Hepatocyte (in vitro differentiated cells): ENCODE results near the gene GRIPAP1. TPM values are rescaled to one million over a fixed set of nuclear protein-coding genes. Genes with fewer than 3 reads are reported as not detected.

Source experiments
- DNase-seq: peaks from one replicate; pipeline ENCODE4 v3.0.0-alpha.2; 2016; ENCODE audit warnings: low spot score
- H2AFZ ChIP-seq: fragments of 200-600 bp; sonication (generic); 2 replicates; pipeline ENCODE4 v1.6.0; 2016; ENCODE audit warnings: antibody characterized with exemption, mild to moderate bottlenecking
- H3K27ac ChIP-seq: fragments of 200-600 bp; sonication (generic); 2 replicates; pipeline ENCODE4 v1.5.1; 2016; ENCODE audit warnings: mild to moderate bottlenecking
- H3K27me3 ChIP-seq: fragments of 200-600 bp; sonication (generic); 2 replicates; pipeline ENCODE4 v1.6.1; 2016
- H3K36me3 ChIP-seq: fragments of 200-600 bp; sonication (generic); replicated peaks from 2 replicates; pipeline ENCODE4 v1.5.1; 2016; ENCODE audit warnings: low read depth; ENCODE audit not compliant: insufficient read depth
- H3K4me1 ChIP-seq: fragments of 200-600 bp; sonication (generic); 2 replicates; pipeline ENCODE4 v1.5.1; 2016; ENCODE audit warnings: mild to moderate bottlenecking, moderate library complexity; ENCODE audit not compliant: insufficient read depth
- H3K4me2 ChIP-seq: fragments of 200-600 bp; sonication (generic); 2 replicates; pipeline ENCODE4 v1.6.0; 2016
- H3K4me3 ChIP-seq: fragments of 200-600 bp; sonication (generic); 2 replicates; pipeline ENCODE4 v1.5.1; 2016; ENCODE audit warnings: mild to moderate bottlenecking
- H3K79me2 ChIP-seq: fragments of 200-600 bp; sonication (generic); 2 replicates; pipeline ENCODE4 v1.6.0; 2017; ENCODE audit warnings: mild to moderate bottlenecking
- H3K9me2 ChIP-seq: fragments of 200-600 bp; sonication (generic); replicated peaks from 2 replicates; pipeline ENCODE4 v1.6.0; 2017; ENCODE audit warnings: mild to moderate bottlenecking; ENCODE audit not compliant: insufficient read depth
- H3K9me3 ChIP-seq: fragments of 200-600 bp; sonication (generic); 2 replicates; pipeline ENCODE4 v1.5.1; 2016; ENCODE audit warnings: low read depth, mild to moderate bottlenecking
- H4K20me1 ChIP-seq: fragments of 200-600 bp; sonication (generic); 2 replicates; pipeline ENCODE4 v1.6.0; 2016; ENCODE audit warnings: mild to moderate bottlenecking; ENCODE audit not compliant: insufficient read depth, poor library complexity, severe bottlenecking
- EZH2 ChIP-seq: fragments of 200-600 bp; sonication (generic); IDR thresholded peaks from 2 replicates; pipeline ENCODE4 v1.6.1; 2016; ENCODE audit warnings: antibody characterized with exemption, mild to moderate bottlenecking, borderline replicate concordance
- EZH2phosphoT487 ChIP-seq: fragments of 200-600 bp; sonication (generic); IDR thresholded peaks from one replicate; pipeline ENCODE4 v1.6.1; 2018; ENCODE audit warnings: antibody characterized with exemption, mild to moderate bottlenecking, low read depth, moderate library complexity; ENCODE audit not compliant: unreplicated experiment, severe bottlenecking
- WGBS: methylation state at CpG from one replicate; pipeline ENCODE4 v1.1.6; 2016; ENCODE audit warnings: low lambda C conversion rate; ENCODE audit errors: missing lambda C conversion rate; 5-methylcytosine and 5-hydroxymethylcytosine counted together
- polyA plus RNA-seq: library from polyadenylated mRNA; unstranded; fragments of >200 nt; fragmentation: Nextera tagmentation; extraction: Ambion mirVana; gene quantifications from 2 replicates; pipeline ENCODE4 v1.2.1, GENCODE V29; 2016
- total RNA-seq: library from RNA; depleted of rRNA; stranded (reverse); fragments of >200 nt; gene quantifications from 2 replicates; pipeline ENCODE4 v1.2.3, GENCODE V29; 2014
- TF ChIP-seq, protein P1 (sequence below): fragments of 200-600 bp; sonication (generic); IDR thresholded peaks from 2 replicates; pipeline ENCODE4 v1.5.1; 2016; ENCODE audit warnings: antibody characterized with exemption, mild to moderate bottlenecking; ENCODE audit not compliant: poor library complexity

The GRIPAP1 gene
- total and polyA plus RNA-seq, 2 experiments from 2014 or later, result 20.2 to 31.4 TPM

DNA sequence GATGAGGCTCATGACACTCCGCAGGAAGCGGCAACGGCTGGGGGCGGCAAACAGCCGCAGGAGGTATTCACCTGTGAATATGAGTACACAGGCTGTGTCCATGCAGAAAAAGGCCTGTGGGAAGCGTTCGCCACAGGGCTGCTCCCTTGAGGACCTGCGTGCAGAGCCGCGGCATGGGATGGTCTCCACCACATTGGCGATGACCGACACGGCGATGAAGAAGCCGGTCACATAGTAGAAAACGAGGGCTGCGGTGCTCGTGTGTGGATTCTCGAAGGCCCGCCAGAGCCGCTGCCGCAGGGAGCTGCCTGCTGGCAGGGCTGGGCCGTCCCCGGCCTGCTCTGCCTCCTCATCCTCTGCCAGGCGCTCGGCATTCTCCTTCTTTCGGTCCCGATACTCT is 32.6 kb downstream of the GRIPAP1 start:
- no peak overlapping the region for H3K4me2 ChIP-seq
- no peaks in the 10 kb centered on the region for H3K27me3 ChIP-seq
- no peaks in the 10 kb centered on the region for H3K4me1 ChIP-seq
- no peaks in the 10 kb centered on the region for H3K9me2 ChIP-seq
- no peaks in the 10 kb centered on the region for H3K9me3 ChIP-seq
- no peak overlapping the region for H3K27ac ChIP-seq
- no peaks in the 10 kb centered on the region for H3K79me2 ChIP-seq
- no peak overlapping the region for H3K4me3 ChIP-seq
- H3K36me3 ChIP-seq, result no peaks in the 10 kb centered on the region
- DNase-seq, result no peak
- WGBS, result 100% methylated on average over 24 of the region's 28 CpGs
- no peaks in the 10 kb centered on the region for H4K20me1 ChIP-seq
- H2AFZ ChIP-seq, result no peak overlapping the region
- TF ChIP-seq EZH2phosphoT487 (no peak), EZH2 (no peak)
- TF ChIP-seq, protein P1, sequence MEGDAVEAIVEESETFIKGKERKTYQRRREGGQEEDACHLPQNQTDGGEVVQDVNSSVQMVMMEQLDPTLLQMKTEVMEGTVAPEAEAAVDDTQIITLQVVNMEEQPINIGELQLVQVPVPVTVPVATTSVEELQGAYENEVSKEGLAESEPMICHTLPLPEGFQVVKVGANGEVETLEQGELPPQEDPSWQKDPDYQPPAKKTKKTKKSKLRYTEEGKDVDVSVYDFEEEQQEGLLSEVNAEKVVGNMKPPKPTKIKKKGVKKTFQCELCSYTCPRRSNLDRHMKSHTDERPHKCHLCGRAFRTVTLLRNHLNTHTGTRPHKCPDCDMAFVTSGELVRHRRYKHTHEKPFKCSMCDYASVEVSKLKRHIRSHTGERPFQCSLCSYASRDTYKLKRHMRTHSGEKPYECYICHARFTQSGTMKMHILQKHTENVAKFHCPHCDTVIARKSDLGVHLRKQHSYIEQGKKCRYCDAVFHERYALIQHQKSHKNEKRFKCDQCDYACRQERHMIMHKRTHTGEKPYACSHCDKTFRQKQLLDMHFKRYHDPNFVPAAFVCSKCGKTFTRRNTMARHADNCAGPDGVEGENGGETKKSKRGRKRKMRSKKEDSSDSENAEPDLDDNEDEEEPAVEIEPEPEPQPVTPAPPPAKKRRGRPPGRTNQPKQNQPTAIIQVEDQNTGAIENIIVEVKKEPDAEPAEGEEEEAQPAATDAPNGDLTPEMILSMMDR, result no peak

DNA sequence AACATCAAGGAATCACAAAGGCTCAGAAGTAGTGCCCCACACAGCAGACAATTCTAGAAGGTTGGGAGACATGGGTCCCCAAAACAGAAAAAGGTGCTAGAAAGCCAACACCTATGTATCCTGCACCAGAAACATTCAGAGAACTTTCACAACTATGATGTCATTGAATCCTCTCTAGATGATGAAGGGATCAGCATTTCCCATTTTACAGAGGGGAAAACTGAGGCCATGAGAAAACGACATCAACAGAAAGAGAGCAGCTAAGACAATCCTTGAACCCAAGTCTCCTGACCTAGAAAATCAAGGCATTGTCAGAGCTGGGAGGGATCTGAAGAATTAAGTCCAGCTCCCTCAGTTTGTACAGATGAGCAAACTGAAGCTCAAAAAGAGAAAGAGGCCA is 33.7 kb downstream of the GRIPAP1 start:
- H3K79me2 ChIP-seq, result no peaks in the 10 kb centered on the region
- TF ChIP-seq EZH2, result no peak
- TF ChIP-seq, protein P1, result no peak
- no peak for TF ChIP-seq EZH2phosphoT487
- H3K9me2 ChIP-seq, result no peaks in the 10 kb centered on the region
- no peak for DNase-seq
- H3K36me3 ChIP-seq, result no peaks in the 10 kb centered on the region
- no peak overlapping the region for H3K4me2 ChIP-seq
- no peaks in the 10 kb centered on the region for H3K9me3 ChIP-seq
- H3K27ac ChIP-seq, result no peak overlapping the region
- no peaks in the 10 kb centered on the region for H3K27me3 ChIP-seq
- H2AFZ ChIP-seq, result no peak overlapping the region
- H3K4me3 ChIP-seq, result no peak overlapping the region
- 72% methylated on average over 1 of the region's 1 CpG for WGBS
- H3K4me1 ChIP-seq, result no peaks in the 10 kb centered on the region
- H4K20me1 ChIP-seq, result no peaks in the 10 kb centered on the region

DNA sequence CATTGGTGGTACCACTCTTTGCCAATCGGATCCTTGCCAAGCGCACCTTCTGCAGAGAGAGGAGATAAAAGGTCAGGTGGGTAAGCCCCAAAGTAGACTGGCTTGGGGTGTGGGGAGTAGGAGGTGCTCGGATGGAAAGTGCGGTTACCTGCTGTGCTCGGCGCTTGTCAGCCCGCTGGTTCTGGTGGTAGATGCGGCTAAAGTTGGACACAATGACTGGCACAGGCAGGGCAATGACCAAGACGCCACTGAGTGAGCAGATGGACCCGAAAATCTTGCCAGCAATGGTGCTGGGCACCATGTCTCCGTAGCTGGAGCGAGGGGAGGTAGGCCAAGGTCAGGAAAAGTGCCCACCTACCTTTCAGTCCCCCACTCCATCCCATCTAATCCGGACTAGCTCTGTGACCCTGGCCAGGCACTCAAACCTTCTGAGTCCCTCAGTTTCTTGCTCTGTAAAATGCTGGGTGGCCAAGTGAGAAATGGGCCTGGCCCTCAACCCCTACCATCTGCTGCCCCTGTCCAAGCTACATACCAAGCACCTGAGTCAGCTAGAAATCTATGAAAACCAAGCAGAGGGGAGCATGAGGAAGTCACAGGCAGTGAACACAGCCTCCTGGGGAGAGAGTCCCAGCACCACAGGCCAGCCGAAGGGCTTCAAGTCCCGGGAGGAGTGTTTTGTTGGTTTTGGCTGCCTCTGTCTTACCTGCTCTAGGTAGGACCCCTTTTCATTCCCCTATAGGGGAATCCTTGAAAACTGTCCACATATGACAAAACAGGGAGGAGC is 35.1 kb downstream of the GRIPAP1 start:
- no peak for TF ChIP-seq EZH2
- TF ChIP-seq EZH2phosphoT487, result no peak
- TF ChIP-seq, protein P1, result no peak
- no peak overlapping the region for H3K4me3 ChIP-seq
- H3K9me3 ChIP-seq, result no peaks in the 10 kb centered on the region
- DNase-seq, result no peak
- no peaks in the 10 kb centered on the region for H3K79me2 ChIP-seq
- no peaks in the 10 kb centered on the region for H3K4me1 ChIP-seq
- H4K20me1 ChIP-seq, result no peaks in the 10 kb centered on the region
- H3K36me3 ChIP-seq, result no peaks in the 10 kb centered on the region
- no peak overlapping the region for H3K27ac ChIP-seq
- no peaks in the 10 kb centered on the region for H3K27me3 ChIP-seq
- H3K4me2 ChIP-seq, result no peak overlapping the region
- H2AFZ ChIP-seq, result no peak overlapping the region
- H3K9me2 ChIP-seq, result no peaks in the 10 kb centered on the region
- WGBS, result 85% methylated on average over 15 of the region's 15 CpGs

DNA sequence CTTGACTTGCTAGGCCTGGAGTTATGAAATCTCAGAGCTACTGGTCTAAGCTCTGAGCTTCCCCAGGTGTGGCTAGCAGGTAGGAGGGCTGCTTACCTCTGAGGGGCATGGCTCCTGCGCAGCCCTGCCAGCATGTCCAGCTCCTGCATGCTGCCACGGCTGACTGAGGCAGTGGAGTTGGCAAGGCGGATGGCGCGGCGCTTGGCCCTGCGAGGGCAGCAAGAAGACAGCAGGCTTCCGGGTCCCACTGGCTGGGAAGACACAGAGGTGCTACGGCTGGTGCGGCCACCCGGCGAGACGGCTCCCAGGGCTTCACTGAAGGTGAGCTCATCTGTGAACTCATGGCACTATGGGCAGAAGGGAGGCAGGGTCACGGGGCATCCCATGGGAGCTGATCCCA is 36.1 kb downstream of the GRIPAP1 start:
- no peak for DNase-seq
- no peak overlapping the region for H2AFZ ChIP-seq
- no peaks in the 10 kb centered on the region for H3K27me3 ChIP-seq
- no peak overlapping the region for H3K4me3 ChIP-seq
- H4K20me1 ChIP-seq, result no peaks in the 10 kb centered on the region
- no peaks in the 10 kb centered on the region for H3K79me2 ChIP-seq
- H3K36me3 ChIP-seq, result no peaks in the 10 kb centered on the region
- H3K27ac ChIP-seq, result no peak overlapping the region
- no peaks in the 10 kb centered on the region for H3K9me2 ChIP-seq
- WGBS, result 91% methylated on average over 14 of the region's 14 CpGs
- H3K4me2 ChIP-seq, result no peak overlapping the region
- H3K4me1 ChIP-seq, result peaks cover 3% of the 10 kb centered on the region
- H3K9me3 ChIP-seq, result no peaks in the 10 kb centered on the region
- TF ChIP-seq EZH2phosphoT487, result no peak
- TF ChIP-seq EZH2, result no peak
- TF ChIP-seq, protein P1, result no peak
